ENCODE results near the gene TIMM17B. TPM values are rescaled to one million over a fixed set of nuclear protein-coding genes. Genes with fewer than 3 reads are reported as not detected.

The TIMM17B gene
- total RNA-seq = 23.7 and 63.7 TPM in 2 replicates

- DNase-seq (ENCODE audit: low read depth) = peak; percentile 93
Observed at GRCh38 chrX:48897625-48898306, at the start of gene TIMM17B, which contains the start of gene PQBP1. TSS of gene TIMM17B (minus strand) at chrX:48897768. CDS start at chrX:48897749, 19 bp downstream. TSS of gene PQBP1 (plus strand) at chrX:48897930. CDS start at chrX:48898510, 580 bp downstream.

GRCh38 chrX:48945517-48946348, 48.2 kb upstream of the TIMM17B start:
- DNase-seq (ENCODE audit: low read depth) = peak; percentile 23

GRCh38 chrX:48942895-48943294, 45.3 kb upstream of the TIMM17B start:
- DNase-seq (ENCODE audit: low read depth) = no peak

- DNase-seq (ENCODE audit: low read depth) = no peak
Observed at GRCh38 chrX:48940404-48940955, 42.9 kb upstream of the TIMM17B start.

GRCh38 chrX:48939524-48940228, 42.1 kb upstream of the TIMM17B start:
- DNase-seq (ENCODE audit: low read depth) = no peak

GRCh38 chrX:48938721-48939425, 41.3 kb upstream of the TIMM17B start:
- DNase-seq (ENCODE audit: low read depth) = no peak

- peak; percentile 13 for DNase-seq (ENCODE audit: low read depth)
Observed at GRCh38 chrX:48937054-48937907, 39.7 kb upstream of the TIMM17B start.

GRCh38 chrX:48936429-48937053, 39.0 kb upstream of the TIMM17B start:
- no peak for DNase-seq (ENCODE audit: low read depth)

- no peak for DNase-seq (ENCODE audit: low read depth)
Observed at GRCh38 chrX:48935301-48935670, 37.7 kb upstream of the TIMM17B start.

- DNase-seq (ENCODE audit: low read depth) = no peak
Observed at GRCh38 chrX:48934581-48935300, 37.2 kb upstream of the TIMM17B start.

- no peak for DNase-seq (ENCODE audit: low read depth)
Observed at GRCh38 chrX:48933757-48934156, 36.2 kb upstream of the TIMM17B start.

GRCh38 chrX:48927736-48928382, 30.3 kb upstream of the TIMM17B start:
- DNase-seq (ENCODE audit: low read depth) = no peak

GRCh38 chrX:48927123-48927522, 29.6 kb upstream of the TIMM17B start:
- no peak for DNase-seq (ENCODE audit: low read depth)

- no peak for DNase-seq (ENCODE audit: low read depth)
Observed at GRCh38 chrX:48924270-48924669, 26.7 kb upstream of the TIMM17B start.

GRCh38 chrX:48923771-48924170, 26.2 kb upstream of the TIMM17B start:
- DNase-seq (ENCODE audit: low read depth) = no peak

- DNase-seq (ENCODE audit: low read depth) = no peak
Observed at GRCh38 chrX:48920718-48921104, 23.1 kb upstream of the TIMM17B start.

- DNase-seq (ENCODE audit: low read depth) = no peak
Observed at GRCh38 chrX:48919947-48920717, 22.6 kb upstream of the TIMM17B start.

GRCh38 chrX:48919360-48919841, 21.8 kb upstream of the TIMM17B start:
- peak; percentile 20 for DNase-seq (ENCODE audit: low read depth)

All from renal cortical epithelial cell (primary cell).